Glutamatergic neuron (in vitro differentiated cells): ENCODE measurements around the gene ZNF511. TPM values are rescaled to one million over a fixed set of nuclear protein-coding genes. Genes with fewer than 3 reads are reported as not detected.
"Not testable (repeated sequence)": the region's sequence is repeated elsewhere in the genome, so short reads cannot be mapped to it uniquely, and the experiment has no call there.

Source experiments
- DNase-seq: peaks from one replicate; pipeline ENCODE4 v3.0.0; 2022
- H3K27ac Mint-ChIP-seq: one replicate; pipeline ENCODE4 v1.8.0; 2020; ENCODE audit warnings: mild to moderate bottlenecking, mixed read lengths, inconsistent platforms; ENCODE audit not compliant: unreplicated experiment
- H3K27me3 Mint-ChIP-seq: one replicate; pipeline ENCODE4 v1.8.0; 2020; ENCODE audit warnings: mild to moderate bottlenecking, moderate library complexity, mixed read lengths, inconsistent platforms; ENCODE audit not compliant: unreplicated experiment
- H3K36me3 Mint-ChIP-seq: one replicate; pipeline ENCODE4 v1.8.0; 2020; ENCODE audit warnings: mild to moderate bottlenecking, mixed read lengths, inconsistent platforms; ENCODE audit not compliant: unreplicated experiment
- H3K4me1 Mint-ChIP-seq: one replicate; pipeline ENCODE4 v1.8.0; 2020; ENCODE audit warnings: mild to moderate bottlenecking, low read depth, mixed read lengths, inconsistent platforms; ENCODE audit not compliant: unreplicated experiment
- H3K4me3 Mint-ChIP-seq: one replicate; pipeline ENCODE4 v1.8.0; 2020; ENCODE audit warnings: mild to moderate bottlenecking, mixed read lengths, inconsistent platforms; ENCODE audit not compliant: unreplicated experiment
- H3K9me3 Mint-ChIP-seq: one replicate; pipeline ENCODE4 v1.8.0; 2020; ENCODE audit warnings: mild to moderate bottlenecking, moderate library complexity, mixed read lengths, inconsistent platforms; ENCODE audit not compliant: unreplicated experiment
- total RNA-seq: library from RNA; stranded (reverse); fragmentation: NEBNext Ultra II Directional; extraction: Animal tissue kit (Norgen Biotek cat#: 25700); gene quantifications from one replicate; pipeline ENCODE4 v1.2.1, GENCODE V29; 2021; ENCODE audit not compliant: unreplicated experiment
- TF ChIP-seq, protein P1 (sequence below): fragments of 200-600 bp; sonication (generic); IDR thresholded peaks from one replicate; pipeline ENCODE4 v1.5.0; 2021; ENCODE audit not compliant: partially characterized antibody, unreplicated experiment

ZNF511 gene
- total RNA-seq, 1 donor from 2014 or later: 24.6 TPM

DNA sequence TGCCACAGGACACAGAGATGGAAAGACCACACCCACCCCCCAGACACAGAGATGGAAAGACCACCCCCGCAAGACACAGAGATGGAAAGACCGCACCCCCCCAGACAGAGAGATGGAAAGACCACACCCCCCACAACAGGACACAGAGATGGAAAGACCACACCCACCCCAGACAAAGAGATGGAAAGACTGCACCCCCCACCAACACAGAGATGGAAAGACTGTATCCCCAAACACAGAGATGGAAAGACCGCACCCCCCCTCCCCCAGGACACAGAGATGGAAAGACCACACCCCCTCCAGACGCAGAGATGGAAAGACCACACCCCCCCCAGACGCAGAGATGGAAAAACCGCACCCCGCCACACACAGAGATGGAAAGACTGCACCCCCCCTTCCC lies 8.0 kb downstream of the ZNF511 start:
- peak overlapping the region; percentile 67 for H3K4me3 Mint-ChIP-seq
- H3K27me3 Mint-ChIP-seq: peaks cover 7% of the 10 kb centered on the region
- peaks cover 22% of the 10 kb centered on the region for H3K9me3 Mint-ChIP-seq
- no peak for DNase-seq
- peaks cover 5% of the 10 kb centered on the region for H3K36me3 Mint-ChIP-seq
- TF ChIP-seq, protein P1, sequence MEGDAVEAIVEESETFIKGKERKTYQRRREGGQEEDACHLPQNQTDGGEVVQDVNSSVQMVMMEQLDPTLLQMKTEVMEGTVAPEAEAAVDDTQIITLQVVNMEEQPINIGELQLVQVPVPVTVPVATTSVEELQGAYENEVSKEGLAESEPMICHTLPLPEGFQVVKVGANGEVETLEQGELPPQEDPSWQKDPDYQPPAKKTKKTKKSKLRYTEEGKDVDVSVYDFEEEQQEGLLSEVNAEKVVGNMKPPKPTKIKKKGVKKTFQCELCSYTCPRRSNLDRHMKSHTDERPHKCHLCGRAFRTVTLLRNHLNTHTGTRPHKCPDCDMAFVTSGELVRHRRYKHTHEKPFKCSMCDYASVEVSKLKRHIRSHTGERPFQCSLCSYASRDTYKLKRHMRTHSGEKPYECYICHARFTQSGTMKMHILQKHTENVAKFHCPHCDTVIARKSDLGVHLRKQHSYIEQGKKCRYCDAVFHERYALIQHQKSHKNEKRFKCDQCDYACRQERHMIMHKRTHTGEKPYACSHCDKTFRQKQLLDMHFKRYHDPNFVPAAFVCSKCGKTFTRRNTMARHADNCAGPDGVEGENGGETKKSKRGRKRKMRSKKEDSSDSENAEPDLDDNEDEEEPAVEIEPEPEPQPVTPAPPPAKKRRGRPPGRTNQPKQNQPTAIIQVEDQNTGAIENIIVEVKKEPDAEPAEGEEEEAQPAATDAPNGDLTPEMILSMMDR: no peak
- H3K4me1 Mint-ChIP-seq: peaks cover 13% of the 10 kb centered on the region
- peak overlapping the region; percentile 85 for H3K27ac Mint-ChIP-seq

GRCh38 chr10:133318494-133319127 lies 9.9 kb downstream of the ZNF511 start:
- peaks cover 10% of the 10 kb centered on the region for H3K36me3 Mint-ChIP-seq
- TF ChIP-seq, protein P1: peak; percentile 85
- H3K27ac Mint-ChIP-seq: peak overlapping the region; percentile 62
- peaks cover 22% of the 10 kb centered on the region for H3K9me3 Mint-ChIP-seq
- H3K27me3 Mint-ChIP-seq: peaks cover 7% of the 10 kb centered on the region
- peak overlapping the region; percentile 38 for H3K4me3 Mint-ChIP-seq
- peaks cover 5% of the 10 kb centered on the region for H3K4me1 Mint-ChIP-seq
- peak; percentile 95 for DNase-seq

DNA sequence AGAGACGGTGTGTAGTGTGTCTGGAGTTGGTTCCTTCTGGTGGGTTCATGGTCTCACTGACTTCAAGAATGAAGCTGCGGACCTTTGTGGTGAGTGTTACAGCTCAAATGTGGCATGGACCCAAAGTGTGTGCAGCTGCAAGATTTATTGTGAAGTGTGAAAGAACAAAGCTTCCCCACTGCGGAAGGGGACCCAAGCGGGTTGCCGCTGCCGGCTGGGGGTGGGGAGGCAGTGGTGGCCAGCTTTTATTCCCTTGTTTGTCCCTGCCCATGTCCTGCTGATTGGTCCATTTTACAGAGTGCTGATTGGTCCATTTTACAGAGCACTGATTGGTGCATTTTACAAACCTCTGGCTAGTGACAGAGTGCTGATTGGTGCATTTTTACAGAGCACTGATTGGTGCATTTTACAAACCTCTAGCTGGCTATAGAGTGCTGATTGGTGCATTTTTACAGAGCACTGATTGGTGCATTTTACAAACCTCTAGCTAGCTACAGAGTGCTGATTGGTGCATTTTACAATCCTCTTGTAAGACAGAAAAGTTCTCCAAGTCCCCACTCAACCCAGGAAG lies 12.2 kb downstream of the ZNF511 start:
- H3K27ac Mint-ChIP-seq, H3K36me3 Mint-ChIP-seq, H3K4me1 Mint-ChIP-seq, DNase-seq, H3K4me3 Mint-ChIP-seq, H3K27me3 Mint-ChIP-seq: not testable (repeated sequence)
- peaks cover 17% of the 10 kb centered on the region for H3K9me3 Mint-ChIP-seq

DNA sequence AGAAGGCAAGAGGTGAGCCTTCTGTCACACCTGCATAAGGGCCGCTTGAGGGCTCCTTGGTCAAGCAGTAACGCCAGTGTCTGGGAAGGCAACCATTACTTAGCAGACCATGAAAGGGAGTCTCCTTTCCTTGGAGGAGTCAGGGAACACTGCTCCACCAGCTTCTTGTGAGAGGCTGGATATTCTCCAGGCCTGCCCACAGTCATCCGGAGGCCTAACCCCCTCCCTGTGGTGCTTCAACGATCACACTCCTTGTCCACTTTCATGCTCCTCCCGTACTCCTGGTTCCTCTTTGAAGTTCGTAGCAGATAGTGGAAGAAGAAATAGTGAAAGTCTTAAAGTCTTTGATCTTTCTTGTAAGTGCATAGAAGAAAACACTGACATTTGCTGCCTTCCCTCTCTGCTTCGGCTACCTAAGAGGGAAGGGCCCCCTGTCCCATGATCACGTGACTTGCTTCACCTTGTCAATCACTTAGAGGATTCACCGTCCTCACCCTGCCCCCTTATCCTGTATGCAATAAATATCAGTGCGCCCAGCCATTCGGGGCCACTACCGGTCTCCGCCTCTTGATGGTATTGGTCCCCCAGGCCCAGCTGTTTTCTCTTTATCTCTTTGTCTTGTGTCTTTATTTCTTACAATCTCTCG lies 13.5 kb downstream of the ZNF511 start:
- not testable (repeated sequence) for DNase-seq, H3K4me3 Mint-ChIP-seq, H3K36me3 Mint-ChIP-seq, H3K27ac Mint-ChIP-seq, H3K4me1 Mint-ChIP-seq, H3K27me3 Mint-ChIP-seq
- peaks cover 13% of the 10 kb centered on the region for H3K9me3 Mint-ChIP-seq

GRCh38 chr10:133324198-133324792 lies 15.6 kb downstream of the ZNF511 start:
- DNase-seq: peak; percentile 86
- Mint-ChIP-seq H3K27ac (no peak overlapping the region), H3K36me3 (peaks cover 10% of the 10 kb centered on the region), H3K4me3 (no peak overlapping the region), H3K27me3 (peaks cover 4% of the 10 kb centered on the region), H3K4me1 (peaks cover 9% of the 10 kb centered on the region), H3K9me3 (peaks cover 11% of the 10 kb centered on the region)
- TF ChIP-seq, protein P1: no peak

DNA sequence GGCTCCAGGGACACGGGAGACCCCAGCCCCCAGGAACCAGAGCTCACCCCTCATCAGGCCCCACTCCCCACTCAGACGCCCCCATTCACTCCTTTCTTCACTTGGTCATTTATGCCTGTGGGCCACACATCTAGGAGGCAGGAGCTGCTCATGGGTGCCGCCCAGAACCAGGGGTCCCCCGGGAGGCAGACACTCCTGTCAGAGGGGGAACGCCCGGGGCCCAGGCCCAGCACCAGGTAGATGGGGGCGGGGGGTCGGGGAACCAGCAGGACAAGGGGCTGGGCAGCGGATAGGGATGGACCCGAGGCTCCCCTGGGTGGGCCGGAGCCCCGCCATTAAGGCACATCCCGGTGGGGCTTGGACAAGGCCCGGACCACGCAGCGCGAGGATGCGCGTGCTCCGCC lies 16.1 kb downstream of the ZNF511 start:
- no peak overlapping the region for H3K4me3 Mint-ChIP-seq
- TF ChIP-seq, protein P1: no peak
- no peak for DNase-seq
- H3K27ac Mint-ChIP-seq: no peak overlapping the region
- peaks cover 2% of the 10 kb centered on the region for H3K27me3 Mint-ChIP-seq
- H3K36me3 Mint-ChIP-seq: peaks cover 10% of the 10 kb centered on the region
- peaks cover 9% of the 10 kb centered on the region for H3K4me1 Mint-ChIP-seq
- peaks cover 9% of the 10 kb centered on the region for H3K9me3 Mint-ChIP-seq
